ENCODE measurements around the gene CDKN1B.

- TF ChIP-seq CTCF (IDR thresholded peaks at IDR 0.05) (no peak), POLR2A (IDR thresholded peaks at IDR 0.05; ENCODE audit: low read depth) (no peak), POLR2AphosphoS5 (IDR thresholded peaks at IDR 0.05) (no peak)
Measured at GRCh38 chr12:12718853-12719252, 1.7 kb downstream of the CDKN1B start.
